Activated naive CD8-positive, alpha-beta T cell treated with anti-CD3 and anti-CD28 coated beads, Interleukin-2, amount 50 U/mL, for 16 hours (primary cell): ENCODE results near the gene DCDC2C.

Experiments
- DNase-seq: peaks from one replicate; pipeline ENCODE4 v3.0.0-alpha.2; 2020; ENCODE audit warnings: low read depth, low spot score

The DCDC2C gene

DNA sequence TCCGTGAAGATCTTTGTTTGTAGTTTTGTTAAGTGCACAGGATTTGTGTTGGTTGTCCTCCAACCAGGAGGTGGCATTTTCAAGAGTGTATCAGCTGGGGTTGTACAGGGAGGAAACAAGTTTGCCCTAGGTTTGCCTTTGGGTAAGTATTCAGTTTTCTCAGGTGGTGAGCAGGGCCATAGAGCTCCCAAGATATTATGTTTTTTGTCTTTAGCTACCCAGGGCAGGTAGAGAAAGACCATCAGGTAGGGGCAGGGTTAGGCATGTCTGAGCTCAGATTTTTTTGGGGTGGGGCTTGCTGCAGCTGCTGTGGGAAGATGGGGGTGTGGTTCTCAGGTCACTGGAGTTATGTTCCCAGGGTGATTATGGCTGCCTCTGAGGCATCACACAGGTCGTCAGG, 191.6 kb downstream of the DCDC2C start:
- DNase-seq, result no peak
